Spleen (tissue), 7 donors: ENCODE measurements around the gene RPS6KA2.

Source experiments
- POLR2AphosphoS5 ChIP-seq, 3 donors: sonication (generic); formaldehyde crosslinking; IDR thresholded peaks; one replicate each; pipeline ENCODE4 v1.5.1; 2017; ENCODE audit warnings: antibody characterized with exemption in 3 of 3
- TF ChIP-seq, protein P1 (sequence below), 11 experiments: fragments of 200-600 bp in 7 of 11; fragments of 450-650 bp in 4 of 11; sonication (generic) in 4 of 11; IDR thresholded peaks in 8 of 11; conservative IDR thresholded peaks in 3 of 11; 1 replicate in 7 of 11; 2 replicates in 4 of 11; pipeline versions ENCODE4 v1.4.0 to v1.8.0; 2016 to 2021; ENCODE audit warnings: antibody characterized with exemption in 11 of 11, inconsistent platforms in 4 of 11, mild to moderate bottlenecking in 1 of 11
- donor health status: DM: no; HTN: no; CAD: no; lungs with moderate emphysema.
- donor health status: DM: no; HTN: no; CAD: no.
- donor health status: DM: no; HTN: no; CAD: no.

DNA sequence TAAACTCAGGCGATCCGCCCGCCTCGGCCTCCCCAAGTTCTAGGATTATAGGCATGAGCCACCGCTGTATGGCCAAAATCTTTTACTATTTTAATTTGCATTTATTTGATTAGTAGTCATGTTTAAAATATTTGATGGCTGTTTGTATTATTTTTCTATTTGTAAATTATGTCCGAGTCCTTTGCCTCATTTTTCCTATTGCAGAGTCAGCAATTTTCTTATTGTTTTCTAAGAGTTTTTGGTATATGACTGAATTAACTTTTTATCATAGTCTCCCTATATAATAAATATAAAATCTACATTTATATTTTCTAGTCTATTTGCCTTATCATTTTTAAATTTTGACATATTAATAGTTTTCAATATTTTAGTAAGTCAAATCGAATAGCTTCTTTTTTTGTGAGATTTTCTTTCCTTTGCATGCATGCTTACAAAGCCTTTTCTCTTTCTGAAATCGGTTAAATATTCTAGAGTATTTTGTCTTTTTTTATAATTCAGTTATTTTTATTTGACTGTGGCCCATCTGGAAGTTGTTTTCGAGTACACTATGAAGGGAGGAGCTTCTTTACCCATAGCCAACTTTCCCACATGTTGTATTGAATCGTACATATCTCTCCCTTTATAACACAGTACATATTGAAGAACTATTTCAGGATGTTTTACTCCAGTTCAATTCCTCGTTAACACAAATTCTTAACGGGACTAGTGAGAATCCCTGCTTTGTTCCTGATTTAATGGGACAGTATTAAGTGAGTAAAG, 34.5 kb upstream of the RPS6KA2 start:
- no peak for TF ChIP-seq POLR2AphosphoS5 (IDR thresholded peaks at IDR 0.05)
- TF ChIP-seq, protein P1, sequence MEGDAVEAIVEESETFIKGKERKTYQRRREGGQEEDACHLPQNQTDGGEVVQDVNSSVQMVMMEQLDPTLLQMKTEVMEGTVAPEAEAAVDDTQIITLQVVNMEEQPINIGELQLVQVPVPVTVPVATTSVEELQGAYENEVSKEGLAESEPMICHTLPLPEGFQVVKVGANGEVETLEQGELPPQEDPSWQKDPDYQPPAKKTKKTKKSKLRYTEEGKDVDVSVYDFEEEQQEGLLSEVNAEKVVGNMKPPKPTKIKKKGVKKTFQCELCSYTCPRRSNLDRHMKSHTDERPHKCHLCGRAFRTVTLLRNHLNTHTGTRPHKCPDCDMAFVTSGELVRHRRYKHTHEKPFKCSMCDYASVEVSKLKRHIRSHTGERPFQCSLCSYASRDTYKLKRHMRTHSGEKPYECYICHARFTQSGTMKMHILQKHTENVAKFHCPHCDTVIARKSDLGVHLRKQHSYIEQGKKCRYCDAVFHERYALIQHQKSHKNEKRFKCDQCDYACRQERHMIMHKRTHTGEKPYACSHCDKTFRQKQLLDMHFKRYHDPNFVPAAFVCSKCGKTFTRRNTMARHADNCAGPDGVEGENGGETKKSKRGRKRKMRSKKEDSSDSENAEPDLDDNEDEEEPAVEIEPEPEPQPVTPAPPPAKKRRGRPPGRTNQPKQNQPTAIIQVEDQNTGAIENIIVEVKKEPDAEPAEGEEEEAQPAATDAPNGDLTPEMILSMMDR (IDR thresholded peaks at IDR 0.05 in 8 of 11, conservative IDR thresholded peaks at IDR 0.05 in 3 of 11): no peak
